Measurements from ENCODE around the gene MAP7D3.
A peak's percentile ranks its signal among the peaks of the same experiment; 100 is the strongest.

The MAP7D3 gene

GRCh38 chrX:136205882-136206380 lies 45.3 kb downstream of the MAP7D3 start:
- FAIRE-seq = no peak

- no peak for FAIRE-seq
Observed at GRCh38 chrX:136204571-136204970, 46.6 kb downstream of the MAP7D3 start.

- no peak for FAIRE-seq
Observed at GRCh38 chrX:136203951-136204350, 47.2 kb downstream of the MAP7D3 start.

GRCh38 chrX:136203438-136203837 lies 47.8 kb downstream of the MAP7D3 start:
- FAIRE-seq = no peak

DNA sequence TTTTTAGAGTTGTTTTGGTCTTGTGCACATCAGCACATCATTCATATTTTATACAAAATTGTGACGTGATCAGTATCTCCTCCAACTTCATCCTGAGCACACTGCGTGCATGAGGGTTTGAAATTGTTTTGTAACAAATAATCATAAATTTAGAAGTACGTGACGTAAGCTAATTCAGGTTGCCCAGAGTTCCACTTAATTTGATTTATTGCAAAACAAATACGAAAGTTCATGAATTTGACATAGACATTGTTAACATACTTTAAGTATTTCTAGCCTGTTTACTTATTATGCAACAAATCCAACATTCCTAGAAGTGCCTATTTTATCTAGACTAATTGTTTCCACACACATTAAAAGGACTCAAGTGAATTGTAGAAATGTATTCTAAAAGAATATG lies 48.3 kb downstream of the MAP7D3 start:
- no peak for FAIRE-seq

GRCh38 chrX:136201601-136202000 lies 49.6 kb downstream of the MAP7D3 start:
- no peak for FAIRE-seq

DNA sequence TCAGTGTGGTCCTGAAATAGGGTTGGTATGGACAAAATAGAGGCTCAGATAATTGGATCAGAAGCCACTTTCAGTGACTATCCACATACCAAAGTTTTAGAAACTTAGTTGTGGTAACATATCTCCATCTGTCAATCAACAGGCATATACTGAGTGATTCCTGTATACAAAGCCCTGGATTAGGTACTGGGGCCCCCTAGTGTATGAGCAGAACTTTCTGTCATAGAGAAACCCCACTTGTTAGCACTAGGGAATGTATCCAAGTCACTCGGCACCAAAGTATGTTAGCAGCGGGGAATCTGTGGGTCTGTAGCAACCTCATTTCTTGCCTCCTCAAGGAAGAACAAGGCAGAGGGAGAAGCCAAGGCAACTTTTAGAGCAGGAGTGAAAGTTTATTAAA lies 50.7 kb downstream of the MAP7D3 start:
- FAIRE-seq = no peak

DNA sequence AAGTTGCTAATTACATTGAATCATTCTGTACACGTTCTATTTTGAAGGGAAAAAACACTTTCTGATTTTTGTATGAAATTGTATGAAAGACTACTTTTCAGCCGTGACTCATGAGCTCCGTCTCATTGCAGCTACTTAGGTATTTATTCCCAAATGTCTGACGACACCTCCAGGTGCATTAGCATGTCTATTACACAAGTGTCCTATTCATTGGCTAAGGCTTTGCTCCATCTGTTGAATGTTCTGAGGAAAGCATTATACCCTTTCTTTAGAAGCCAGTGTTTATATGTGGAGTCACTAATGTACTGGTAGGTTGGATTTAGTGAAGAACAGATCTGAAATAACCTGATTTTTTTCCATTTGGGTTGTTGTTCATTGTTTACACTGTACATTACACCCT lies 51.8 kb downstream of the MAP7D3 start:
- no peak for FAIRE-seq

DNA sequence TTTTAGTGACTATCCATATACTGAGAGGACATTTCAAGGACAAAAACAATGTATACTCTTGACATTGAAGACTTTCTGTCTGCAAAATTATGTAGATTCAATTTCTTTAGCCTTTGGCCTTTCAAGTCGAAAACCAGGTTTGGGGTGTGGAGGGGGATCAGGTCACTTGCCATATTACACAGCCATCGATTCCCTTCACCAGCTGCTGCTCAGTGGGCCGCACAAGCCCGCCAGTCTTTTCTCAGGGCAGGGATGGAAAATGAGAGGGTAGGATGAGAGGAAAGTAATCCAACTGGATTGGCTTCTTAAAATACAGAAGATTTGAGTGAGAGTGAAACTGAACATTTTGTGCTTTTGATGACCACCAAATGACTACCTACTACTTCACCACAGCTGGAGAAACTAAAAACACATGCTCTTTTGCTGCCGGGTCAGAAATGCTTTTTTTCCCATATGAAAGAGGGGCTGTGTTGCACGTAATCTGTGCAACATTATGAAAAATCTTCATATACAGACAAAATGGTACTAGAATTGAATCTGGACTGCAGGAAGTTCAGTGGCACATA lies 52.4 kb downstream of the MAP7D3 start:
- no peak for FAIRE-seq

- FAIRE-seq = no peak
Observed at GRCh38 chrX:136198010-136198409, 53.2 kb downstream of the MAP7D3 start.

DNA sequence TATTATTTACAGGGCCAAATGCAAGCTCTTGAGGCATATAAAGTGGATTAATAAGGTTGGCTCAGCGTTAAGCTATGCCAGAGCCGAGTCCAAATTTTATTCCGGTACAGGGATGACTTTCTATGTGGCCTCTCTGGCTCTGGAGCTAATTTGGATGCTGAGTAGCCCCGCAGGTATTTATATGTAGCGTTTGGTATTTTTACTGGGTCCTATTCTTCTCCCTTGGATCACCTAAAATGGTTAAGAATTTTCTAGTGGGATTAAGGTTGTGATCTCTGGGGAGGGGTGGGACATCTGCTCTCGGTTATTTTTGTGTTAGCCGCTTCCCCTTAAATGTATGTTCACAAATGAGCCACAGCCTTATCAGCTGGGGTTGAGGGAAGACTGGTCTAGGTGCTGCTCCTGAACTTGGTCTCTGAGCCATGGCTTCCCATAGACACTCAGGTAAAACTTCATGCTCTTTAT lies 54.5 kb downstream of the MAP7D3 start:
- FAIRE-seq = no peak

DNA sequence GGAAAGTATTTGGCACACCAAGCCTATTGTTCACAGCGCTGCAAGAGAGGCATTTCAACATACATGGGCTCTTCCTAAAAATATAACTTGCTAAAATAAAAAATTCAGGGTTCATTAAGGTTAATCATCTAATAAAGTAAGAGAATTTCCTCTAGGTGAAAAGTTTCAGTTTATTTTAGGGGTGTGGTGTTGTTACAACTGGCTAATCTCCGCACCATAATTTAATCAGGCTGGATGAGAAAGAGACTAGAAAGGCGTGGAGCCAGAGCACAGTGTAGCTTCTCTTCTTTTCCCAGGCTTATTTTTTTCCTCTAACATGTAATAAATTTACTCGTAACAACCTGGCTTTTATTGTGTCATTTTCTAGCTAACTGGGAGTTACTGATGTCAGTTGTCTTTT lies 56.0 kb downstream of the MAP7D3 start:
- no peak for FAIRE-seq

- no peak for FAIRE-seq
Observed at GRCh38 chrX:136194536-136194935, 56.7 kb downstream of the MAP7D3 start.

DNA sequence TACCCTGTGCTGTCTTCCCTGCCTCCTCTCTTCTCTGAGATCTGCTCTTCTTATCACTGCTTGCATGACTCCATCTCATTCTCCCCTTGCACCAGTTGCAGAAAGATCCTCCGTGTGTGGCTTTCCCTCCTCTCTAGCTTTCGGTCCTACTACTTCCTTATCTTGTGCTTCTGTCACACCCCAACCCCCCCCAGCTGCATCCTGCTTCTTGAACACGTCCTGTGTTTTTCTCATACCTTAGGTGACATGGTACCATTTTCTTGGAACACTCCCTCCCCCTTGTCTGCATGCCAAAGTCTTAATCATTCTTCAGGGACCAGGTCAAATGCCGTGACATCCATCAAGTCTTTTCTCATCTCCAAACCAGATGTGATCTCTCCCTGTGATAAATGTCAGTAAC lies 57.4 kb downstream of the MAP7D3 start:
- FAIRE-seq = no peak

- no peak for FAIRE-seq
Observed at GRCh38 chrX:136192839-136193414, 58.3 kb downstream of the MAP7D3 start.

GRCh38 chrX:136192135-136192534 lies 59.1 kb downstream of the MAP7D3 start:
- no peak for FAIRE-seq

DNA sequence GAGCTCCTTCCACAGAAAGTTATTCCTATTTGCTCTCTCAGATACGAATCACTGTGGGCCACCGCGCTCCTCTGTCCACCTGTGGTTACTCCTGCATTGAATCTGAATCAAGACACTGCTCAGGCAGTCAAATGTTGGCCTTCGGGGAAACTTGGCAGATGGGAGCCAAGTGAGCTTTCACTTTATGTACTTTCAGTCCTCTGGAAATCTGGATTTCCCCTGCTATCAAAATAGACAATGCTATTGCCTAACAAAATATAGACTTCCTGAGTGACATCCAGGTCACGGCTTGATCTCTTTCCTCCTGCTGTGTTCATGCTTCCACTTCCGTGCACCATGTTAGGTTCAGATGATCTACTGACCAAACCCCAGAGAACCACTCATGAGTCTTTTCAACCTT lies 60.0 kb downstream of the MAP7D3 start:
- FAIRE-seq = no peak

- no peak for FAIRE-seq
Observed at GRCh38 chrX:136190038-136190713, 61.0 kb downstream of the MAP7D3 start.

GRCh38 chrX:136189222-136189621 lies 62.0 kb downstream of the MAP7D3 start:
- FAIRE-seq = no peak

DNA sequence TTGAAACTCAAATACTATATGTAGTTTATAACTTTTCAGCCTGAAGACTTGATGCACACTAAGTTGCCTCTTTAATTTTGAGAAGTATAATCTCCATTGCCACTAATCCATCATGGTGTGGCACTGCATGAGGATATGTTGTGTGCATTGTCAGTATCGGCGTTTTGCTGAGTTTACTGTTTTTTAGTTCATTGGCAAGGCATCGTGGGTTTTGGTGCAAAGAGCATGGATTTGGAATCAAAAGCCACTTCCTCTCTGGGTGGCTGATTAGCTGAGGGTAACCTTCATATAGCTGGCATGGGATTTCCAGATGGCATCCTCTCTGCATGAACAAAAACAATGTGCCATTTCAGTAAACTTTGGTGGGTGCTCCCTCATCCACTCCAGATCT lies 65.2 kb downstream of the MAP7D3 start:
- no peak for FAIRE-seq

- no peak for FAIRE-seq
Observed at GRCh38 chrX:136185401-136186022, 65.7 kb downstream of the MAP7D3 start.

- FAIRE-seq = peak; percentile 42
Observed at GRCh38 chrX:136183917-136184316, 67.3 kb downstream of the MAP7D3 start.

DNA sequence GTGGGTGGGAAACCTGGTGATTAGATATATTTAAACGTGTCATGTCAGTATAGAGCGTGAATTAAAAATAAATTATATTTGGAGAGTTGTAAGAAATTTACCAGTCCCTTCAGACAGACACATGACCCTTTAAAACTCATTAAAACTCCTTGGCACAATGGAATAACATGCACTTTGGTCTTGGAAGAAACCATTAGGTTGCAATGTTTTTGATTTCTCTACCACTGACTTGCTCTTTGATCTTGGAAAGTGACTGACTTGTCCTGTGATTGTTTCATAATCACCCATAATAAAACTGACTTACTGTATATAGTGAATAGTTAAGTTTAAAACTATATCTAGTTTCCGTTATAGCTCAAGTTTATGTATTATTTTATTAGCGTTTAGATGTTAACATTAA lies 68.0 kb downstream of the MAP7D3 start:
- no peak for FAIRE-seq

- no peak for FAIRE-seq
Observed at GRCh38 chrX:136182414-136182813, 68.8 kb downstream of the MAP7D3 start.

Measured in G401.6 (cell line).